IgD-negative memory B cell (primary cell): ENCODE data around the gene GNRHR. TPM values are rescaled to one million over a fixed set of nuclear protein-coding genes. Genes with fewer than 3 reads are reported as not detected.
"Not testable (repeated sequence)": the region's sequence is repeated elsewhere in the genome, so short reads cannot be mapped to it uniquely, and the experiment has no call there.

ENCODE experiments used
- H3K27ac Mint-ChIP-seq, 3 donors: one replicate each; pipeline ENCODE4 v1.8.0; 2020 to 2022; ENCODE audit warnings: mild to moderate bottlenecking in 3 of 3, mixed read lengths in 3 of 3, moderate library complexity in 1 of 3
- H3K27me3 Mint-ChIP-seq: one replicate; pipeline ENCODE4 v1.8.0; 2021; ENCODE audit warnings: mixed read lengths
- H3K36me3 Mint-ChIP-seq: one replicate; pipeline ENCODE4 v1.8.0; 2020; ENCODE audit warnings: mild to moderate bottlenecking, mixed read lengths
- H3K4me1 Mint-ChIP-seq, 3 donors: one replicate each; pipeline ENCODE4 v1.8.0; 2020 to 2022; ENCODE audit warnings: mixed read lengths in 3 of 3, mild to moderate bottlenecking in 1 of 3
- H3K4me3 Mint-ChIP-seq, 4 donors: one replicate each; pipeline ENCODE4 v1.8.0; 2020 to 2022; ENCODE audit warnings: mild to moderate bottlenecking in 4 of 4, mixed read lengths in 4 of 4, moderate library complexity in 3 of 4
- H3K9me3 Mint-ChIP-seq, 3 donors: one replicate each; pipeline ENCODE4 v1.8.0; 2020 to 2021; ENCODE audit warnings: mixed read lengths in 3 of 3, mild to moderate bottlenecking in 1 of 3
- polyA plus RNA-seq: library from polyadenylated mRNA; unstranded; fragments of 300-500 nt; fragmentation: Illumina TruSeq; gene quantifications from one replicate; pipeline ENCODE4 v1.2.3, GENCODE V29; 2021

Gene GNRHR, protein sequence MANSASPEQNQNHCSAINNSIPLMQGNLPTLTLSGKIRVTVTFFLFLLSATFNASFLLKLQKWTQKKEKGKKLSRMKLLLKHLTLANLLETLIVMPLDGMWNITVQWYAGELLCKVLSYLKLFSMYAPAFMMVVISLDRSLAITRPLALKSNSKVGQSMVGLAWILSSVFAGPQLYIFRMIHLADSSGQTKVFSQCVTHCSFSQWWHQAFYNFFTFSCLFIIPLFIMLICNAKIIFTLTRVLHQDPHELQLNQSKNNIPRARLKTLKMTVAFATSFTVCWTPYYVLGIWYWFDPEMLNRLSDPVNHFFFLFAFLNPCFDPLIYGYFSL
- polyA plus RNA-seq: not detected

DNA sequence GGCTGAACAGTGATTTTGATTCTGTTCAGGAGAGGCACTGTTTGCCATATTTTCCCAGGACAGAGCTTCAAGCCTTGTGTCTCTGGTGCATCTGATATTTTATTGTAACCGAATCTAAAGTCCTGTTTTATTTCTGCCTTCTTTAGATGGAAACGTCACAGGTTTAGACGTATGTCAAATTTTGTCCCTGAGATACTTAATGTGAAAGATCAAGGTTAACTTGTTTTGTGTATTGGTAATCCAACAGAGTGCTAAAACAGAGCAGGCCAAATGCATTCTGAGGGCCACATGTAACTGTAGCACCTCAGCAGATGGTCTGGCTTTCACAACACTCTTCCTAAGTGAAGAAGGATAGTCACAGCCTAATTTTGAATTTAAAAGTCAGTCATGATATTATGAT, at the start of gene GNRHR:
GNRHR (minus strand) TSS at position 101 of the 400 bp plus-strand sequence; CDS start at position 48, 53 bp downstream.
- no peaks in the 10 kb centered on the region for H3K27me3 Mint-ChIP-seq
- no peak within 1 kb of the TSS for H3K4me3 Mint-ChIP-seq
- no peak within 1 kb of the TSS for H3K27ac Mint-ChIP-seq
- H3K36me3 Mint-ChIP-seq: peaks cover 5% of the 10 kb centered on the region
- no peaks in the 10 kb centered on the region for H3K4me1 Mint-ChIP-seq
- H3K9me3 Mint-ChIP-seq: no peaks in the 10 kb centered on the region

DNA sequence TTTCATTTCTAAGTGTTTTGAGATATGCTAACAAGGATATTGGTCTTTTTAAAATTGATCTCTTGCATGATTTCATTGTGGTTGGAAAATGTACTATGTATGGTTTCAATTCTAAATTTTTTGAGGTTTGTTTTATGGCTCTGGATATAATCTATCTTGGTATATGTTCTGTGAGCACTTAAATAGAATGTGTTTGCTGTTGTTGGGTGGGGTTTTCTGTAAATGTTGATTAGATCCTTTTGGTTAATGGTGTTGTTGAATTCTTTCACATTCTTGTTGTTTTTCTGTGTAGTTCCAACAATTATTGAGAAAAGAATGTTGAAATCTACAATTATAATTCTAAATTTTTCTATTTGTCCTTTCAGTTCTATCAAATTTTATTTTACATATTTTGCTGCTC, 42.6 kb upstream of the GNRHR start:
- no peak overlapping the region for H3K27ac Mint-ChIP-seq
- H3K36me3 Mint-ChIP-seq: peaks cover 3% of the 10 kb centered on the region
- H3K27me3 Mint-ChIP-seq: no peaks in the 10 kb centered on the region
- H3K4me1 Mint-ChIP-seq: no peaks in the 10 kb centered on the region
- H3K9me3 Mint-ChIP-seq: peaks cover 0 to 7% (median 0%) of the 10 kb centered on the region in 3 donors
- no peak overlapping the region for H3K4me3 Mint-ChIP-seq

DNA sequence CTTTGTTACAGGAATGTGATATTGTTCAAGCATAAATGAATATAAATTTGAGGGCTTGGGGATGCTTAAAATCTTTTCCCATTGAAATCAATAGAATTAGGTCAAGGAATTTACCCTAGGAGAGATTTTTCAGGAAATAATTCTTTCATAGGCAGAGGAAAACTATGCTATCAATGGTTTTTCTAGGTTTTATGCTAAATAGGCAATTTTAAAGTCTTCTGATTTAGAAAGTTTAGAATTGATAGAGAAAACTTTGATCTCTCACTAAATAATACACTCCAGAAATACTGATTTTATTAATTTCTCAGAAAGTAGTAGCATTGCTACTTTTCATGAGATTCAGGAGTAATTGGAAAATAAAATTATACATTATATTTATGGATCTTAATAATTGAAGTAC, 36.5 kb upstream of the GNRHR start:
- Mint-ChIP-seq H3K36me3 (no peaks in the 10 kb centered on the region), H3K4me3 (no peak overlapping the region), H3K9me3 (peaks cover 0 to 6% (median 0%) of the 10 kb centered on the region in 3 donors), H3K27me3 (no peaks in the 10 kb centered on the region), H3K4me1 (no peaks in the 10 kb centered on the region), H3K27ac (no peak overlapping the region)

DNA sequence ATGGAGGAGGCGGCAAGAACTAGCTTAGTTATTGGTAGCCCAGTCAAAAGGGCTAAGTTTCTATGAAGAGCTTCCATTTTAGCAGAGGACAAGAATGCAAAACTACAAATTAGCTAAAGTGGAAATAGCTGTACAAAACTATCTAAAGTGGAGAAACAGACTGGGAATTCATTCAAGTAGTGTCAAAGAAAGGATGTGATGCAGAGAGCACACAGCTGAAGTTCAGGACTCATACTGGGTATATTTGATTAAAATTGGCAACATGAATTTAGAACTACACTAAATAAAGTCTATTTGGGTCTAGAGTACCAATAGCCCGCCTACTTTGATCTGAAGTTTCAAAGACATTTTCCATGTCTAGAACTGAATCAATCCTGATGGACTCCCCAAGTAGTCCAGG, 33.1 kb upstream of the GNRHR start:
- Mint-ChIP-seq H3K36me3 (no peaks in the 10 kb centered on the region), H3K4me3 (no peak overlapping the region), H3K27me3 (no peaks in the 10 kb centered on the region), H3K9me3 (peaks cover 0 to 3% (median 0%) of the 10 kb centered on the region in 3 donors), H3K4me1 (no peaks in the 10 kb centered on the region), H3K27ac (no peak overlapping the region)

DNA sequence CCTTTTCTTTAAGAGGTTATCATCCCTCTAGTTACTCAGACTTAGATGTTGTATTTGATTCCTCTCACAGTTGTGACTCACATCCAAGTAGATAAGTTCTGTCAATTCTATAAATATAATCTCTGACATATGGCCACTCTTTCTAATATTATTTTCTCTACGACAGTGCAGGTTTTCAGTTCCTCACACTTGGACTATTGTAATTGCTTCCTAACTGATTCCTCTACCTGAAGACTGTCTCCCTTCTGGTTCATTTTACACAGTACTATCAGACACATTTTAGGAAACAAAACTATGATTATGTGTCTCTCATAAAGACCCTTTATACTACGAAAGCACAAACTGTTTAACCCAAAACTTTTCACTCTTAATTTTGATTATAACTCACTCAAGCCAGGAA, 31.3 kb upstream of the GNRHR start:
- Mint-ChIP-seq H3K27me3 (no peaks in the 10 kb centered on the region), H3K27ac (no peak overlapping the region), H3K4me1 (no peaks in the 10 kb centered on the region), H3K4me3 (no peak overlapping the region), H3K36me3 (no peaks in the 10 kb centered on the region), H3K9me3 (peaks cover 0 to 3% (median 0%) of the 10 kb centered on the region in 3 donors)

DNA sequence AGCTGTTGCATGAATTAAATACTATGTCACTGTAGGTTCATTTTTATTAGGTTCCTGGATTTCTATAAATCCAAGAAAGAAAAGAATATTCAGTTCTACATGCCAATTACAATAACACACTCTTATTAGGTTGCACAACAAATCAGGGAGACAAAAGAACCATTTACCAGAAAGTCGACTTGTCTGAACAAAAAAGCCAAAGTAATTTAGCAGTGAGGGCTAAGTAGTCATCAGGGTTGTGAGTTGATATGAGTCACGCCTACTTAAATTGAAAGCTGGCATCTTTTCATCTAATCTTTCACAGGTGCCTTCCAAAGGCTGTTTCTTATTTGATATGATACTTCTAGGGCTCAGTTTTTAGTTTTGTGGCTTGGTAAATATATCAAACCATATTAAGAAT, 25.4 kb upstream of the GNRHR start:
- no peaks in the 10 kb centered on the region for H3K4me1 Mint-ChIP-seq

DNA sequence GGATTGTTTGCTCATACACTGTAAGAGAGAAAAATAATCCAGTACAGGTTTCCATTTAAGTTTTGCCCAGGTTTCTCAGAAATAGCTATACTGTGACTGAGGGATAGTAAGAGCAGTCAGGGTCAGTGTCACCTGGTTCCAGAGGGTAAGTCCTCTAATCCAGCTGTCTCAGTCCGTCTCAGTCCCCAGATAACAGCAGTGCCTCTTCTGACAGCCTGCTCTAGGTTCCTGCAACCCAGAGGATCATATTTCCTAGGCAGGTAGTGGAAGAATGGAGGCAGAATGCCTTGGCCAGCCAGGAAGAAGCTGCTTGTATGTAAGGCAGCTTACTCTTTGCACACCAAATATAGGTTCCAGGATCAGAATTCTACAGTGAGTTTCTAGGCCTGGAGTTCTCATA, 22.6 kb upstream of the GNRHR start:
- H3K9me3 Mint-ChIP-seq: no peaks in the 10 kb centered on the region
- H3K4me3 Mint-ChIP-seq: no peak overlapping the region
- no peaks in the 10 kb centered on the region for H3K36me3 Mint-ChIP-seq
- no peaks in the 10 kb centered on the region for H3K27me3 Mint-ChIP-seq
- no peak overlapping the region for H3K27ac Mint-ChIP-seq
- no peaks in the 10 kb centered on the region for H3K4me1 Mint-ChIP-seq

More for the DNA sequence above, 25.4 kb upstream of the GNRHR start:
- Mint-ChIP-seq H3K27ac (no peak overlapping the region), H3K36me3 (no peaks in the 10 kb centered on the region), H3K27me3 (no peaks in the 10 kb centered on the region), H3K9me3 (no peaks in the 10 kb centered on the region), H3K4me3 (no peak overlapping the region)

DNA sequence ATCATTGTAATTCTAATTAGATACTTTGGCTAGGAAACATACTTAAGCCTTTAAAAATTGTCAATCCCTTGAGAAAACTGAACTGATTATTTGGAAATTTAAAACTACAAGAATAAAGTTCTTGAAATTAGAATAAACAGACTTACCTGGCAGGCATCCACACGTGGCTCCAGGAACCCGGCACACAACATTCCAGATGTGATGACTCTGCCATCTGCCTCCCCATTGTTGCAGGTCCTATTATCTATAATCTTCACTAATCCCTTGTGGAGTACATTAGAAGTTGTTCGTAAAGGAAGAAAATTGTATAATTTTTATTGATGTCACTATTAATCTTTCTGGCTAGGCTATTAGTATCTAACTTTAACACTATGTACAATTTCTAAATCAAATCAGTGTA, 16.2 kb upstream of the GNRHR start:
- Mint-ChIP-seq H3K4me3 (no peak overlapping the region), H3K36me3 (peaks cover 2% of the 10 kb centered on the region), H3K9me3 (no peaks in the 10 kb centered on the region)

DNA sequence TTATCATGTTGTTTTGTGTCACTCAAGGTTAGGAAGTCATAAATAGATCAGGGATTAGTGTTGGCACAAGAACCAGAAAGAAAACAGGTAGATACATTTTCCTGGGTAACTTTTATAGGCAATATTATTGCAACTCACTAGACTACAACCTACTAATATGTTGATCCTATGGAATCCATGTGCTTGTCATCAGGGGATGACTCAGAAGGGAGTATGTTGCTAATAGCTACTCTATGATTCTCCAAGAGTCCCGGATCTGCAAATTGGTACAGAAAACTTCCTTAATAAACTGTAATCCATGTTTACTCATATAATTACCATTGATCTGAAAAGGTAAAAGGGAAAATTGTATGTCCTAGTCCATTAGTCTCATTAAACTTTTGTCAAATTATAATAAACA, 11.7 kb upstream of the GNRHR start:
- Mint-ChIP-seq H3K4me3 (no peak overlapping the region), H3K4me1 (peaks cover 3 to 5% (median 4%) of the 10 kb centered on the region in 3 donors), H3K36me3 (peaks cover 3% of the 10 kb centered on the region)

More for the DNA sequence above, 16.2 kb upstream of the GNRHR start:
- Mint-ChIP-seq H3K4me1 (no peaks in the 10 kb centered on the region), H3K27ac (no peak overlapping the region), H3K27me3 (no peaks in the 10 kb centered on the region)

DNA sequence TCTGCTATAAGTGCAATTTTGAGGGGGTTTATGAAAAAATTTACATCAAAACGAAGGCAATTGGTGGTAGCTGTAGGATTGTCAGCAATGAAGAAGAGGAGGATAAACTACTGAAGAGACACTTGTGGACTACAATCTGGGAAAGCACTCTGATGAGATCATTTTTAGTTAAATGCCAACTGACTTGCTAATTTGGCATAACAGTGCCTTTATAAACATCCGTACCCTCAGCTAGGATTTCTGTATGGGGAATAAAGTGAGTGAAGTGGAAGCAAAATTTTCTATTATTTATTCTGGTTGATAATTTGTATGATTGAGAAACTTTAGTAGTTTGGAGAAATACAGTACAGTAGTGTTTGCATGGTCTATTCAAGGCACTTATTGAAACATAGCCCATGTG, 11.2 kb upstream of the GNRHR start:
- no peak overlapping the region for H3K27ac Mint-ChIP-seq

More for the DNA sequence above, 11.7 kb upstream of the GNRHR start:
- peaks cover 0 to 2% (median 0%) of the 10 kb centered on the region in 3 donors for H3K9me3 Mint-ChIP-seq
- H3K27me3 Mint-ChIP-seq: no peaks in the 10 kb centered on the region
- no peak overlapping the region for H3K27ac Mint-ChIP-seq

DNA sequence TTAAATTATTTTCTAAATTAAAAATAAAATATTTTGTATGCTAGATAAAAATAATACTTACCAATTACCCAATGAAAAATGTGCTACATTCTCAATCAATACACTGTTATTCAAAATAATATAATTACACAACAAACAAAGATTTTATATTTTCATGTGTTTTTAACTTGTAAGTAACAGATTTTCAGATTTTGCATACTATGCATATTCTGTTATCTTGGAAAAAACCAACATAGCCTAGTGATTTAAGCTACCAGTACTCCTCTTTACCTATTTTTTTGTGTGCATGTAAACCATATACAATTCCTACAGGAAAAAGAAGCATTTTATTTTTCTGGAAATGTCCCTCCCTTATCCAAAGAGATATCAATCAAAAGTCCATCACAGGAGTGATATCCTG, 10.0 kb upstream of the GNRHR start:
- Mint-ChIP-seq H3K27me3 (no peaks in the 10 kb centered on the region), H3K27ac (no peak overlapping the region), H3K36me3 (peaks cover 2% of the 10 kb centered on the region), H3K4me3 (no peak overlapping the region), H3K9me3 (peaks cover 0 to 2% (median 0%) of the 10 kb centered on the region in 3 donors), H3K4me1 (peaks cover 3 to 5% (median 4%) of the 10 kb centered on the region in 3 donors)

More for the DNA sequence above, 11.2 kb upstream of the GNRHR start:
- Mint-ChIP-seq H3K4me3 (no peak overlapping the region), H3K9me3 (peaks cover 0 to 2% (median 0%) of the 10 kb centered on the region in 3 donors), H3K4me1 (peaks cover 3 to 5% (median 4%) of the 10 kb centered on the region in 3 donors), H3K27me3 (no peaks in the 10 kb centered on the region), H3K36me3 (peaks cover 3% of the 10 kb centered on the region)

DNA sequence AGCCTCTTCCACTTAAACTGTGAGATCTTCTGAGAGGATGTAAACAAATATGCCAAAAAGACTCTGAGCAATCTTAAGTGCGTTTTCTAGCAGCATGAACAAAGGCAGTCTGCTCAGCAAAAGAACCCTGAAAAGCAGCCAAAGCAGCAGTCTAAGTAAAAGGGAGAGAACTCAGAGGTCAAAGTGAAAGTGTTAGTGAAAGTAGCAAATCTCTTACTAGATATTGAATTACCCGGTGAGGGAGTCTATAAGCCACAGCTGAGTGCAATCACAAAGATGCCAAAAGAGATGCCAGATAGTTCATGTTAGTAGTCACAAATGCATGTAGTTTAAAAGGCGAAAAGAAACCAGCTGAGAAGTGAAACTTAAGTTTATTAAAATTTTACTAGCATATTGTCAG, 7.9 kb upstream of the GNRHR start:
- Mint-ChIP-seq H3K4me3 (no peak overlapping the region), H3K27me3 (no peaks in the 10 kb centered on the region), H3K4me1 (peaks cover 3 to 5% (median 4%) of the 10 kb centered on the region in 3 donors), H3K9me3 (peaks cover 0 to 2% (median 0%) of the 10 kb centered on the region in 3 donors), H3K27ac (peak overlapping the region in 1 of 3 donors; percentile 64), H3K36me3 (peaks cover 4% of the 10 kb centered on the region)

DNA sequence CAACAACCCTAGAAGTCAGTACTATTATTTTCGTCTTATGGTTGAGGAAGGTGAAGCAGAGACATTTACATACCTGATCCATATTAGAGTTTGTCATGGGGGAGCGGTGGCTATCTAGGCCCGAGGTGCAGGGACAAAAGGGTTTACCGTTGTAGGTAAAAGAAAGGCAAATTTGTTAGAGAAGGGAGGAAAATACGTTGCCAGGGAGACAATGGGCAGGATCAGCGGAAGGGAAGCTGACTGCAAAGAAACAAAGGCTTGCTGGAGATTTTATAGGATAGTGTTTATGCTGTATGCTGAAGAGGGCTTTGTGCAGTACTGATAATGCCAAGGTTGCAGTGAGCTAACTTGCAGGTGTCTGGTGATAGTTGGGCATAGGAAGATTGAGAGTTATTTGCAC, 2.8 kb upstream of the GNRHR start:
- not testable (repeated sequence) for H3K27me3 Mint-ChIP-seq, H3K36me3 Mint-ChIP-seq, H3K4me3 Mint-ChIP-seq, H3K9me3 Mint-ChIP-seq, H3K4me1 Mint-ChIP-seq, H3K27ac Mint-ChIP-seq

DNA sequence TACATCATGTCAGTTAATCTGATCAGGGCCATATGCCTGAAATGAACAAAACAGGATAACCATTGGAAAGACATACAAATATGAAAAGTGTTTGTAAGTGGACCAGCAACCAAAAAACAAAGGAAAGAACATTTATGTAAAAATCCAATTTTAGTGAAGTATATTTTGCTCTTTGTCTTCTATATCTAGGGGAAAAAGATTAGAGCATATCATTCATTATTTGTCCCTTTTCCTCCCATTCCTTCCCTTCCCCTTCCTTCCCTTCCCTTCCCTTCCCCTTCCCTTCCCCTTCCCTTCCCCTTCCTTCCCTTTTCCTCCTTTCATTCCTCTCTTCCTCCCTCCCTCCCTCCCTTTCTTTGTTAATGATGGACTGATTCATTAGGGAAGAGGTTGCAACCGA, 1.8 kb upstream of the GNRHR start:
- no peaks in the 10 kb centered on the region for H3K9me3 Mint-ChIP-seq
- H3K36me3 Mint-ChIP-seq: peaks cover 3% of the 10 kb centered on the region
- no peaks in the 10 kb centered on the region for H3K4me1 Mint-ChIP-seq
- H3K27ac Mint-ChIP-seq: no peak overlapping the region
- no peak overlapping the region for H3K4me3 Mint-ChIP-seq
- H3K27me3 Mint-ChIP-seq: no peaks in the 10 kb centered on the region

DNA sequence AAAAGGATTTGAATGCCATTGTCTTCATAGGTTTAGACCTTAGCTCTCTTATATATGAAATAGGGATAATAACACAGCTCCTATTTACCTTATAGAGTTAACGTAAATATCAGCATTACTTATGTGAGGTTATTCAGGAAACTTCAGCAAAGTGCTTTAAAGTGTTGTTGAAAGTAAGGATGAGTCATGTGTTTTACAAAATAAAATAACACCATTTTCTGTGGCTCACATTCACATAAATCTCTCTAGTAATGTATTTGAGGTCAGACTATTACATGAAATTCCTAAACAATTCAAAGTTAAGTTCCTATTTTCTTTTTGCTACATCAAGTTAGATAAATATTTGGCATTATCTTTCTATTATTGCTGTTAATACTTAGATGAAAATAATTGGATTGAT, 2.9 kb downstream of the GNRHR start:
- Mint-ChIP-seq H3K27me3 (no peaks in the 10 kb centered on the region), H3K4me1 (peaks cover 0 to 5% (median 2%) of the 10 kb centered on the region in 3 donors), H3K27ac (no peak overlapping the region), H3K36me3 (peaks cover 2% of the 10 kb centered on the region), H3K9me3 (no peaks in the 10 kb centered on the region), H3K4me3 (no peak overlapping the region)

DNA sequence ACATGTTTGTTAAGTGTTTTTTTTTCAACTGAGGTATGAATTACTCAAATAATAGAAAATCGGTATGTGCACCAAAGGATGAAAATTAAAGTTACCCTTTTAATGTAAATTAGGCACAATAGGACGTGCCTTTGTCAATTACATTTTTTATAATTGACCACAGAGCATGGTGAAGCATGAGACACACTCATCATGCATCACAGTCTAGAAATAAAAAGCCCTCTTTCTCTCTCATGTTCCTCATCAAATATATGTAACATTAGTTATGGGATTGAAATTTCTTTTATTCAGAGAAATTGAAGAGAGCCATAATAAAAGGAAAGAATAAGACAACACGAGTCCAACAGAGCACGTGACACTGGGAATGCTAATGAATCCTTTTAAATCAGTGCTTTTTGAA, 3.5 kb downstream of the GNRHR start:
- H3K27me3 Mint-ChIP-seq: no peaks in the 10 kb centered on the region
- no peak overlapping the region for H3K4me3 Mint-ChIP-seq
- H3K27ac Mint-ChIP-seq: no peak overlapping the region
- peaks cover 2% of the 10 kb centered on the region for H3K36me3 Mint-ChIP-seq
- no peaks in the 10 kb centered on the region for H3K9me3 Mint-ChIP-seq
- H3K4me1 Mint-ChIP-seq: peaks cover 0 to 5% (median 2%) of the 10 kb centered on the region in 3 donors
